ENCODE results near the gene MYOF.
A peak's percentile ranks its signal among the peaks of the same experiment; 100 is the strongest.

- no peak for TF ChIP-seq CTCF (IDR thresholded peaks at IDR 0.05 in 4 of 5, conservative IDR thresholded peaks at IDR 0.05 in 1 of 5)
- peak; percentile 49 to 59 for TF ChIP-seq POLR2A (IDR thresholded peaks at IDR 0.05)
Measured at GRCh38 chr10:93436591-93437085, 45.5 kb downstream of the MYOF start.
